ENCODE results near the gene BEND3.
A peak's percentile ranks its signal among the peaks of the same experiment; 100 is the strongest.
"Not testable (repeated sequence)": the region's sequence is repeated elsewhere in the genome, so short reads cannot be mapped to it uniquely, and the experiment has no call there.

Gene BEND3

GRCh38 chr6:107114926-107115694 is at the start of gene BEND3:
Gene BEND3 (minus strand): TSS chr6:107115515. CDS start chr6:107099285, 16,230 bp downstream.
- DNase-seq (ENCODE audit: low spot score), result peak; percentile 80
- TF ChIP-seq, protein P1, sequence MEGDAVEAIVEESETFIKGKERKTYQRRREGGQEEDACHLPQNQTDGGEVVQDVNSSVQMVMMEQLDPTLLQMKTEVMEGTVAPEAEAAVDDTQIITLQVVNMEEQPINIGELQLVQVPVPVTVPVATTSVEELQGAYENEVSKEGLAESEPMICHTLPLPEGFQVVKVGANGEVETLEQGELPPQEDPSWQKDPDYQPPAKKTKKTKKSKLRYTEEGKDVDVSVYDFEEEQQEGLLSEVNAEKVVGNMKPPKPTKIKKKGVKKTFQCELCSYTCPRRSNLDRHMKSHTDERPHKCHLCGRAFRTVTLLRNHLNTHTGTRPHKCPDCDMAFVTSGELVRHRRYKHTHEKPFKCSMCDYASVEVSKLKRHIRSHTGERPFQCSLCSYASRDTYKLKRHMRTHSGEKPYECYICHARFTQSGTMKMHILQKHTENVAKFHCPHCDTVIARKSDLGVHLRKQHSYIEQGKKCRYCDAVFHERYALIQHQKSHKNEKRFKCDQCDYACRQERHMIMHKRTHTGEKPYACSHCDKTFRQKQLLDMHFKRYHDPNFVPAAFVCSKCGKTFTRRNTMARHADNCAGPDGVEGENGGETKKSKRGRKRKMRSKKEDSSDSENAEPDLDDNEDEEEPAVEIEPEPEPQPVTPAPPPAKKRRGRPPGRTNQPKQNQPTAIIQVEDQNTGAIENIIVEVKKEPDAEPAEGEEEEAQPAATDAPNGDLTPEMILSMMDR (IDR thresholded peaks at IDR 0.05; ENCODE audit: extremely low read depth, missing control alignments), result no peak

GRCh38 chr6:107164299-107164698 is 49.0 kb upstream of the BEND3 start:
- DNase-seq (ENCODE audit: low spot score), result not testable (repeated sequence)

GRCh38 chr6:107161521-107161920 is 46.2 kb upstream of the BEND3 start:
- TF ChIP-seq, protein P1 (IDR thresholded peaks at IDR 0.05; ENCODE audit: extremely low read depth, missing control alignments), result no peak
- DNase-seq (ENCODE audit: low spot score), result no peak

- no peak for DNase-seq (ENCODE audit: low spot score)
- TF ChIP-seq, protein P1 (IDR thresholded peaks at IDR 0.05; ENCODE audit: extremely low read depth, missing control alignments), result no peak
Observed at GRCh38 chr6:107156617-107157016, 41.3 kb upstream of the BEND3 start.

GRCh38 chr6:107154801-107155160 is 39.5 kb upstream of the BEND3 start:
- no peak for DNase-seq (ENCODE audit: low spot score)
- TF ChIP-seq, protein P1 (IDR thresholded peaks at IDR 0.05; ENCODE audit: extremely low read depth, missing control alignments), result no peak

DNA sequence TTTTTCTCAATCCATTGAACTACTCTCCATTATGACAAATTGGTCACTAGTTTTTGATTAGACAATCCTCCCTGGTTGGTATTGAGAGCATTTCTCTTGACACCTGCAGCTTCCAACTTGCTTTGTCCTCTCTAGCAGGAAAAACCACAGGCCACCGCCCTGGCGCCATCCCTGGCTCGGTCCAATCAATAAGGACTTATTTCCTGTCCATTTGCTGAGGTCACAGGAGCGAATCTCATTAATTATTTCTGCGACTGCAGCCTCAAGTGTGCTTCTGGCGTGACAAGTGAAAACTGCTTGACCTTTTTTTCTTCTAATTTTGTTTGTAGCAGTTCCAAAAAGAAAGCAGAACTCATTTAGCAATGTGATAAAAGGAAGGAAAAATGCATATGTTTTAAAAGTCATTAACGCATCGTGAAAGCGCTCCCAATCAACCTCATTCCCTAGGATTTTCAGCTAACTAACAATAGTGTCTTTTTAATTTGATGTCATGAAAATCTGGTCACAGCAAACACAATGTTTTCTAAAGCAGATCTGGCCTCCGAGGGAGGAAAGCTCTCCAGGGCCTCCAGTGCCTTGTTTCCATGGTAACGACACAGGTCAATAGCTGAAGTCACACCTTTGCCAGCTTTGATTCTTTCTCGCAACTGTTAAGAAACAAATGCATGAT is 39.0 kb upstream of the BEND3 start:
- TF ChIP-seq, protein P1 (IDR thresholded peaks at IDR 0.05; ENCODE audit: extremely low read depth, missing control alignments), result no peak
- no peak for DNase-seq (ENCODE audit: low spot score)

DNA sequence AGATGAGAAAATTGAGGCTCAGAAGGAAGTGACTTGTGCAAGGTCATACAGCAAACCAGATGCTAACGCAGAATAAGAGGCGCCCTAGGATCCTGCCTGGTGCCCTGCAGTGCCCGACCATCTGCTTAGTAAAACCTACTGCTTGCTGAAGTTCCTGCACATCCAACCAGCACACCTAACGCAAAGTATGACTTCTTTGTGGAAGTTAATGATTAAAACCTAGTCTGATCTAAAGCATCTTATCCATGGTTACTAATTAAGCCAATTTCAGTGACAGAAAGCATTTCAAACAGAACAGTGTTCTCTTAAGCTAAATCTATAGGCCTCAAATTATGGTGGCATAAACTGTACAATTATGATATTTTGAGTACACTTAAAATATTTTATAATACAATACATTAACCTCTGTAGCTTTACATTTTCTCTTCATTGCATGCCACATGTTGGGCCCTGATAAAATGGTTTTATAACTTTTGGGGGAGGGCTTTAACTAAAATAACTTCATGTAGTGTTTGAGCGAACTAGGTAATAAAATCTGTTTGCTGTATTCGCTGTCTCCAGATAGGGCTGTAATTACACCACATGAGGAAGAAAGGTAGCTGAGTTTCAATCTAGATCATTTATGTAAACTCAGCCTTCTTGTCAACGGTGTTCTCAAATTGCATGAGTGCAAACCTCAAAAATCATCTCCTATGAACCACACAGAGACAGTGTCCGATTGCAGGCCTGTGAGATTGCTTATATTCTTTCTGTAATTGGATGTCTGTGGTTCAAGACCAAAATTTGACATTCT is 37.5 kb upstream of the BEND3 start:
- no peak for DNase-seq (ENCODE audit: low spot score)
- TF ChIP-seq, protein P1 (IDR thresholded peaks at IDR 0.05; ENCODE audit: extremely low read depth, missing control alignments), result no peak

Measured in GM20000 (cell line).